NCI-H526 treated with DMSO at 0.1 percent for 48 hours (cell line): ENCODE measurements around the gene KIAA1958.
"Not testable (repeated sequence)": the region's sequence is repeated elsewhere in the genome, so short reads cannot be mapped to it uniquely, and the experiment has no call there.

Experiments used
- DNase-seq: peaks from one replicate; lab custom pipeline; 2025; lab: John Stamatoyannopoulos, UW

Gene KIAA1958

DNA sequence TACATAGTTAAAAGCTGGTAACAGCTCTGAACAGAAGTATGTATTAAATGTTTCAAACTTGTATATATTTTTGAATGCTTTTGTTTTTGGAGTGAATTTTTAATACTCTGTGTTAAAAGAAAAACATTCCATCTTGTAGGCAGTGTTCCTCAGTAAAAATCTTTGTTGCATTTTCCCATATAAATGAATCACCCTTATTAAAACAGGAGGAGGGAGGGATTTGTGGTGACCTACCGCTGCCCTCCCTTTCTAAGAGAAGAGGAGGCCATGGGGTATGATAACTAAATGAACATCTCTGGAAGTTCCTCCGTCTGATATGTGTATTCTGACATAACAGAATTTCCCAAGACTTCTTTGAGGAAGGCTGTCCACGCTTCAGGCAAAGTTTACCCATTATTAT, 177.9 kb downstream of the KIAA1958 start:
- DNase-seq = no peak

- no peak for DNase-seq
Measured at GRCh38 chr9:112665347-112665746, 178.7 kb downstream of the KIAA1958 start.

DNA sequence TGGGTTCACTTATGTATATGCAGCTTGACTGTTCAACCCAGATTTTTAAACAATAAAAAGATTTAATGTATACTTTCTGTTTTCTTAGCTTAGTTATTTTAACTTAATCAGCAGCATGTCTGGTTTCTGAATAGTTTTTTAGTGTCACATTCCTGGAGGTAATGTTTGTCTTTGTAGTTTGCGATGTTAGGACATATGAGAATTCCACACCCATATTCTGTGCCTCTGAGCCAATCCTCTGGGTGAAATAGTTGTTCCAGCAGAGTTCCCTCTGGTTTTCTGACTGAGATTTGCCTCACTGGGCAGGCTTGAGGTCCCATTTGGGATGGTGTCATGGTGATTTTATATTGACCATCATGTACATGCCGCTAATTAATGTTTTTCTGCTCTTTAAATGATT, 182.7 kb downstream of the KIAA1958 start:
- DNase-seq = no peak

DNA sequence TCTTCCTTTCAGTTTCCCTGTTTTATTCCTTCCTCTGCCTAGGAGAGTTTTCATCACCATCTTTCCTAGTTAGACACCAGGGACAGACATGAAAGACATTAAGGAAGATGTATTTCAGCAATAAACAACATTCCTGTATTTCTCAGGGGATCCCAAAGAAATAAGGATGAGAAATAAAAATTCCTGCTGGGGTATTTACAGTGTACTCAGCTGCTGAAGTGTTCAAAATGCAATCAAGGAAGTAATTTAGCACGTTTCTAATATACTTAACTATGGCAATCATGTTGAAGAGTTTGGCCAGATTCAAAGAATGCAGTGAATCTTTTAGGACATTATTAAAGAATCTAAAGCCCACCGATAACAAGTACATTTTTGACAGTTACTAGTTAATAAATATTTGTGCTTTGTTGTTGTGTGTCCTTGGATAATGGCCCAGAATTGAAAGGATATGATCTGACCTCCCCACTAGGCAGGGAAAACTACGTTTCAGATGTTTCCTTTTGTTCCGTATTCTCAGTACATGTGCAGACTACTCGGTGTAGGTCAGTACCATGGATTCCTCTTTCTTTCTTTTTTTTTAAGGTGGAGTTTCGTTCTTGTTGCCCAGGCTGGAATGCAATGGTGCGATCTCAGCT, 184.5 kb downstream of the KIAA1958 start:
- DNase-seq = no peak

GRCh38 chr9:112673221-112673620, 186.6 kb downstream of the KIAA1958 start:
- not testable (repeated sequence) for DNase-seq

- DNase-seq = no peak
Measured at GRCh38 chr9:112677040-112677439, 190.4 kb downstream of the KIAA1958 start.

DNA sequence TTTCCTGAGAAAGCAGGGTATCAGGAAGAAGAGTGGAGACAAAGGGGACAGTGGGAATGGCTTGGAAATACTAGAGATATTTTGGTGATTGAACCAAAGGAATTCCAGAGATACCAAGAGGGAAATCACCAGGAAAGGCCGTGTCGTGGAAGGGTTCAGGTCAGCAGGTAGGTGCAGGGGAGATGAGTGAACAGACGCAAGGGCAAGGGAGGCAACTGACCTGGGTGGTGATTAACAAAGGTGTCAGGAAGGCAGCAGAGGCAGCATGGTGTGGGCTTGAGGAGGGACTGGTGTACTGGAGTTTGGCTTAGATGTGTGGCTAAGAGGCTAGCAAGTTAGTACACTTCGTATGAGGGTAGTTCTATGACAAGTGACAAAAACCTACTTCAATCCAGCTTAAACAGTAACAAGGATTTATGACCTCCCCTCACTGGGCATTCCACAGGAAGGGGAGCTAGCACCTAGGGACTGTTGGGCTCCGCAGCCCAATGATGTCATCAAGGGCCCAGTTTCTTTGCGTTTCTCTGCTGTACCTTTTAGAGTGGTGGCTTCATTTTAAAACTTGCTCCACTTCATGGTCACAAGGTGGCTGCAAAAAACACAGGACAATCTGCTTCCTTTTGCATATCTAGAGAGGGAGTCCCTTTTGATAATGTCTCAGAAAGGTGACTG, 194.2 kb downstream of the KIAA1958 start:
- no peak for DNase-seq

GRCh38 chr9:112689161-112689740, 202.6 kb downstream of the KIAA1958 start:
- DNase-seq = no peak

GRCh38 chr9:112694706-112695555, 208.3 kb downstream of the KIAA1958 start:
- no peak for DNase-seq

- DNase-seq = no peak
Measured at GRCh38 chr9:112696461-112696860, 209.8 kb downstream of the KIAA1958 start.

DNA sequence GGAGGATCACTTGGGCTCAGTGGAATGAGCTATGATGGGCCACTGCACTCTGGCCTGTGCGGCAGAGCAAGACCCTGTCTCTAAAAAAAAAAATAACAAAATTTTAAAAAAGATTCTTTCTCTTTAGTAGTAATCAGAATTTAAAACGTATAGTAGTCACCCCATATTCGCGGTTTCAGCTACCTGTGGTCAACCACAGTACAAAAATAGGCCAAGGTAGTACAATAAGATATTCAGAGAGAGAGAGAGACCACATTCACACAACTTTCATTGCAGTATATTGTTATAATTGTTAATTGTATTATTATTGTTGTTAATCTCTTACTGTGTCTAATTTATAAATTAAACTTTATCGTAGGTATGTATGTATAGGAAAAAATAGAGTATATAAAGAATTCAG, 212.6 kb downstream of the KIAA1958 start:
- no peak for DNase-seq

GRCh38 chr9:112700085-112700484, 213.5 kb downstream of the KIAA1958 start:
- no peak for DNase-seq

GRCh38 chr9:112703304-112703703, 216.7 kb downstream of the KIAA1958 start:
- DNase-seq = no peak

DNA sequence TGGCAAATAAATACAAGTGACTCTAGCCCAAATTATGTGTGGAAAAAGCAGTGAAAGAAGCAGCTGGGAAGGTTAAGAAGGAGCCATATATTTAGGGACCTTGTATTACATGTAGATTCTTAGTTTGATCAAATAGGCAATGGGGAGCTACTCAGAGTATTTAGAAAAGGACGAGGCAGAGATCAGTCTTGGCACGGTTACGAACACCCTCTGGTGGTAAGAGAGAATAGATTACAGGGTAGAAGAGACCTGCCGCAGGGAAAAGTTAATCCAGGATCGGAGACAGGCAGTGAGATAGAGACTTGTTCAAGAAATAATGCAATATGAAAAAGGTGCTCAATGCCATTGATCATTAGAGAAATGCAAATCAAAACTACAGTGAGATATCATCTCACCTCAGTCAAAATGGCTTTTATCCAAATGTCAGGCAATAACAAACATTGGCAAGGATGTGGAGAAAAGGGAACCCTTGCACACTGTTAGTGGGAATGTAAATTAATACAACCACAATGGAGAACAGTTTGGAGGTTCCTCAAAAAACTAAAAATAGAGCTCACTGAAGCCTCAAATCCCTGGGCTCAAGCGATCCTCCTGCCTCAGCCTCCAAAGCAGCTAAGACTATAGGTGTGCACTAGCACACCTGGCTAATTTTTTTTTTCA, 219.3 kb downstream of the KIAA1958 start:
- DNase-seq = peak; percentile 28

DNA sequence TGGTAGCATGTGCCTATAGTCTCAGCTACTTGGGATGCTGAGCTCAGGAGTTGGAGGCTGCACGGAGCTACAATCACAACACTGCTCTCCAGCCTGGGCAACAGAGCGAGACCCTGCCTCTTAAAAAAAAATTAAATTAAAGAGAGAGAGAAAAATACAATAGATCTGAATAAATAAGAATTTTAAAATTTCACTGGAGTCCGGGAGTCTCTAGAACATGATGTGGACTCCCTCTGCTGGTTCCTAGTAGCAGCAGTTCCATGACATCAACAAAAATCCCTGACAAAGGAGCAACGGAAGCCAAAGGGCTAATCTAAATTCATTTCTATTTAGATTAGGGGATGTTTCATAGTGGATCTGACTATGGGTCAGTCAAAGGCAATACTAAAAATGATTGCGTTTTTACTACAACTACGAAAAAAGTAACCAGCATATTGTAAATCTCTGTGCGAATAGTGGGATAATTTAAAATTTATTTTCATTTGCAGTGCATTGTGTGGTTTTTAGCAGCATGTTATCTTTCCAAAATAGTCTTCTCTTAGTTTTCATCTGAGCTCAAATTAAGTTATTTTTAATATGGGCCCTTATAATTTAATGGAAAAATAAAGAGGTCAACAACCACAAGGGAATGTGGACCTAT, 224.5 kb downstream of the KIAA1958 start:
- peak; percentile 0 for DNase-seq

DNA sequence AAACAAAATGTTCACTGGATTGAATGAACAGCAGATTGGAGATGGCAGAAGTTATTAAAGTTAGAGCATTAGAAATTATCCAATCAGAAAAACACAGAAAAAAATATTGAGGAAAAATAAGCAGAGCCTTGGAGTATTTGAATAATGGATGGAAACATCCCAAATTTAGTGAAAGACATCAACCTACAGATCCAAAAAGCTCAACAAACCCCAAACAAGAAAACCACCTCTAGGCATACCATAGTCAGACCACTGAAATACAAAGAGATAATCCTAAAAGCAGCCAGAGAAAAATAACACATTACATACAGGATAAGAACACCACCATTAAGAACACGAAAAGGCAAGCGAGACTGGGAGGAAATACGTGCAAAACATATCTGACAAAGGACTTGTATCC, 226.1 kb downstream of the KIAA1958 start:
- no peak for DNase-seq

DNA sequence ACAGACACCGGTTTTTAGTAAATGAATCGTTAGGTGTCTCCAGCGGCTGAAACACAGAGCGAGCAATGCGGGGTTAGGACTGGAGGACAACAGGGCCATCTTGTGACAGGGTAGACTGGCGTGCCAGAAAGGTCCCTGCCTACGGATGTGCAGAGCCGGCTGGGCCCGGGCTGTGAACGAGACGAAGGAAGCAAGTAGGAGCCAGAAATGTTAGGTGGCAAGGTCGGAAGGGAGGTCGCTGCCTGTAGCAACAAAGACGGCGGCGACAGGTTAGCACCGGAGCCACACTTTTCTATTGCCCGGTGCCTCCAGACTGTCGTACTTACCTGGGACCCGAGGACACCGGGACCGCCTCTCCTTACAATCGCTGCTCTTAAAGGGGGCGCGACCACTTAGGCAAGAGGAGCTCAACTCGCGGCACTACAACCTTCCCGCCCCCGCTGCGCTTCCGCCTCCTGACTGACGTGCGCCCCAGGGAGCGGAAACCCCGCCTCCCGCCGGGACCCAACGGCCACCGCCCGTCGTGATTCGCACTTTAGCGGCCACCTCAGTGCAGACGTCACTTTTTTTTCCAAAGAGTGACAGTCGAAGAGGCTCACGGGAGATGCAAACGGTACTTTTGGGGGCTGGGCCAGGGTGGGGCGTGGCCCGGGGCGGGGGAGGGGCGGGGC, 231.2 kb downstream of the KIAA1958 start, which contains the start of gene INIP:
Gene INIP (minus strand): TSS at position 457 of the 671 bp plus-strand sequence. CDS start 1,632 bp downstream, outside the sequence.
- DNase-seq = peak; percentile 83
